Spleen (tissue), 11 donors: ENCODE data around the gene ZNF415. TPM values are rescaled to one million over a fixed set of nuclear protein-coding genes. Genes with fewer than 3 reads are reported as not detected.
A peak's percentile ranks its signal among the peaks of the same experiment; 100 is the strongest.

Experiments used
- DNase-seq: peaks from one replicate; pipeline ENCODE4 v3.0.0-alpha.2; 2020
- H3K27ac ChIP-seq, 8 donors: fragments of 200-600 bp; sonication (generic) in 7 of 8; 1 replicate in 4 of 8; 2 replicates in 4 of 8; pipeline versions ENCODE4 v1.5.0 to v1.8.0; 2016 to 2021; ENCODE audit warnings: inconsistent platforms in 4 of 8, mild to moderate bottlenecking in 4 of 8, moderate library complexity in 1 of 8
- H3K27me3 ChIP-seq, 7 donors: fragments of 200-600 bp; sonication (generic) in 6 of 7; replicated peaks in 1 of 7; 1 replicate in 4 of 7; 2 replicates in 3 of 7; pipeline versions ENCODE4 v1.5.0 to v1.8.0; 2016 to 2021; ENCODE audit warnings: inconsistent platforms in 3 of 7, mild to moderate bottlenecking in 1 of 7
- H3K36me3 ChIP-seq, 6 donors: fragments of 200-600 bp; sonication (generic) in 5 of 6; 1 replicate in 4 of 6; 2 replicates in 2 of 6; pipeline versions ENCODE4 v1.5.0 to v1.8.0; 2016 to 2021; ENCODE audit warnings: inconsistent platforms in 2 of 6
- H3K4me1 ChIP-seq, 6 donors: fragments of 200-600 bp; sonication (generic) in 5 of 6; 1 replicate in 3 of 6; 2 replicates in 3 of 6; pipeline versions ENCODE4 v1.5.0 to v1.8.0; 2016 to 2021; ENCODE audit warnings: inconsistent platforms in 3 of 6
- H3K4me3 ChIP-seq, 8 donors: fragments of 200-600 bp; sonication (generic) in 7 of 8; 1 replicate in 4 of 8; 2 replicates in 4 of 8; pipeline versions ENCODE4 v1.5.0 to v1.8.0; 2016 to 2021; ENCODE audit warnings: inconsistent platforms in 4 of 8, mild to moderate bottlenecking in 4 of 8, moderate library complexity in 2 of 8
- H3K9me3 ChIP-seq, 8 donors: fragments of 200-600 bp; sonication (generic) in 7 of 8; 1 replicate in 4 of 8; 2 replicates in 4 of 8; pipeline versions ENCODE4 v1.5.0 to v1.8.0; 2016 to 2021; ENCODE audit warnings: inconsistent platforms in 4 of 8
- POLR2A ChIP-seq, 3 donors: fragments of 450-650 bp; IDR thresholded peaks; one replicate each; pipeline ENCODE4 v1.5.1; 2017; ENCODE audit warnings: antibody characterized with exemption in 3 of 3, mild to moderate bottlenecking in 1 of 3
- POLR2AphosphoS5 ChIP-seq, 3 donors: sonication (generic); formaldehyde crosslinking; IDR thresholded peaks; one replicate each; pipeline ENCODE4 v1.5.1; 2017; ENCODE audit warnings: antibody characterized with exemption in 3 of 3
- WGBS, 5 donors: extraction: QIAGEN DNeasy Blood & Tissue Kit in 3 of 5; methylation state at CpG; one replicate each; pipeline versions ENCODE4 v1.1.5 to v1.1.7; 2013 to 2018; 5-methylcytosine and 5-hydroxymethylcytosine counted together
- intact Hi-C: fragments of 100-400 bp; cut with DNase I; formaldehyde crosslinking; loops from one replicate; pipeline ENCODE4 v1.15.0; 2023; ENCODE audit warnings: low total_unique reads
- polyA plus RNA-seq, 3 donors: library from polyadenylated mRNA; stranded (reverse); fragments of 200-250 nt; gene quantifications; one replicate each; pipeline ENCODE4 v1.2.1, GENCODE V29; 2013
- total RNA-seq, 7 donors: library from RNA; depleted of rRNA in 3 of 7; stranded (reverse); fragments of >200 nt in 3 of 7; fragmentation: NEBNext Ultra II Directional in 4 of 7; extraction: Animal tissue kit (Norgen Biotek cat#: 25700) in 4 of 7; gene quantifications; one replicate each; pipeline versions ENCODE4 v1.1.0 to v1.2.1, GENCODE V29; 2016 to 2021
- TF ChIP-seq, protein P1 (sequence below), 11 experiments: fragments of 200-600 bp in 7 of 11; fragments of 450-650 bp in 4 of 11; sonication (generic) in 4 of 11; IDR thresholded peaks in 8 of 11; conservative IDR thresholded peaks in 3 of 11; 1 replicate in 7 of 11; 2 replicates in 4 of 11; pipeline versions ENCODE4 v1.4.0 to v1.8.0; 2016 to 2021; ENCODE audit warnings: antibody characterized with exemption in 11 of 11, inconsistent platforms in 4 of 11, mild to moderate bottlenecking in 1 of 11
- donor health status: healthy with polysubstance abuse.
- donor health status: DM: no; HTN: no; CAD: no; lungs with moderate emphysema.
- donor health status: DM: no; HTN: no; CAD: no.
- donor health status: Bipolar disorder and iron deficiency.
- donor health status: healthy.
- donor health status: DM: no; HTN: no; CAD: no.
- donor health status: DM: yes; HTN: yes; CAD: no.

The ZNF415 gene
- total and polyA plus RNA-seq, 10 donors: 2.8 to 17.0 (median 9.6) TPM

GRCh38 chr19:53094754-53095575 is 37.7 kb downstream of the ZNF415 start:
- peak overlapping the region in 1 of 8 donors; percentile 21 for H3K4me3 ChIP-seq
- H3K27me3 ChIP-seq: no peaks in the 10 kb centered on the region
- DNase-seq: no peak
- peaks cover 0 to 88% (median 28%) of the 10 kb centered on the region in 6 donors for H3K36me3 ChIP-seq
- intact Hi-C loops: no loop called here
- TF ChIP-seq, protein P1, sequence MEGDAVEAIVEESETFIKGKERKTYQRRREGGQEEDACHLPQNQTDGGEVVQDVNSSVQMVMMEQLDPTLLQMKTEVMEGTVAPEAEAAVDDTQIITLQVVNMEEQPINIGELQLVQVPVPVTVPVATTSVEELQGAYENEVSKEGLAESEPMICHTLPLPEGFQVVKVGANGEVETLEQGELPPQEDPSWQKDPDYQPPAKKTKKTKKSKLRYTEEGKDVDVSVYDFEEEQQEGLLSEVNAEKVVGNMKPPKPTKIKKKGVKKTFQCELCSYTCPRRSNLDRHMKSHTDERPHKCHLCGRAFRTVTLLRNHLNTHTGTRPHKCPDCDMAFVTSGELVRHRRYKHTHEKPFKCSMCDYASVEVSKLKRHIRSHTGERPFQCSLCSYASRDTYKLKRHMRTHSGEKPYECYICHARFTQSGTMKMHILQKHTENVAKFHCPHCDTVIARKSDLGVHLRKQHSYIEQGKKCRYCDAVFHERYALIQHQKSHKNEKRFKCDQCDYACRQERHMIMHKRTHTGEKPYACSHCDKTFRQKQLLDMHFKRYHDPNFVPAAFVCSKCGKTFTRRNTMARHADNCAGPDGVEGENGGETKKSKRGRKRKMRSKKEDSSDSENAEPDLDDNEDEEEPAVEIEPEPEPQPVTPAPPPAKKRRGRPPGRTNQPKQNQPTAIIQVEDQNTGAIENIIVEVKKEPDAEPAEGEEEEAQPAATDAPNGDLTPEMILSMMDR (IDR thresholded peaks at IDR 0.05 in 8 of 11, conservative IDR thresholded peaks at IDR 0.05 in 3 of 11): no peak
- TF ChIP-seq POLR2AphosphoS5 (IDR thresholded peaks at IDR 0.05): peak in 2 of 3 donors; percentile 36 to 60
- peak overlapping the region in 7 of 8 donors; percentile 46 to 85 (median 76) for H3K27ac ChIP-seq
- peaks cover 4 to 75% (median 33%) of the 10 kb centered on the region in 6 donors for H3K4me1 ChIP-seq
- H3K9me3 ChIP-seq: peaks cover 0 to 4% (median 0%) of the 10 kb centered on the region in 8 donors
- 75 to 90% (median 80%) methylated on average over 26 to 29 of the region's 29 CpGs for WGBS, 5 donors

- Histone ChIP-seq H3K36me3 (peaks cover 0 to 88% (median 38%) of the 10 kb centered on the region in 6 donors), H3K4me1 (peaks cover 0 to 66% (median 26%) of the 10 kb centered on the region in 6 donors), H3K9me3 (peaks cover 0 to 2% (median 0%) of the 10 kb centered on the region in 8 donors), H3K4me3 (no peak overlapping the region), H3K27ac (peak overlapping the region in 5 of 8 donors; percentile 20 to 85 (median 76)), H3K27me3 (no peaks in the 10 kb centered on the region)
- WGBS, 5 donors: 0 to 98% (median 46%) methylated on average over 1 of the region's 1 CpG
- TF ChIP-seq POLR2AphosphoS5 (IDR thresholded peaks at IDR 0.05) (no peak), POLR2A (IDR thresholded peaks at IDR 0.05) (no peak)
- TF ChIP-seq, protein P1 (IDR thresholded peaks at IDR 0.05 in 8 of 11, conservative IDR thresholded peaks at IDR 0.05 in 3 of 11): no peak
- DNase-seq: no peak
- intact Hi-C loops: no loop called here
Observed at GRCh38 chr19:53092723-53093122, 40.0 kb downstream of the ZNF415 start.

DNA sequence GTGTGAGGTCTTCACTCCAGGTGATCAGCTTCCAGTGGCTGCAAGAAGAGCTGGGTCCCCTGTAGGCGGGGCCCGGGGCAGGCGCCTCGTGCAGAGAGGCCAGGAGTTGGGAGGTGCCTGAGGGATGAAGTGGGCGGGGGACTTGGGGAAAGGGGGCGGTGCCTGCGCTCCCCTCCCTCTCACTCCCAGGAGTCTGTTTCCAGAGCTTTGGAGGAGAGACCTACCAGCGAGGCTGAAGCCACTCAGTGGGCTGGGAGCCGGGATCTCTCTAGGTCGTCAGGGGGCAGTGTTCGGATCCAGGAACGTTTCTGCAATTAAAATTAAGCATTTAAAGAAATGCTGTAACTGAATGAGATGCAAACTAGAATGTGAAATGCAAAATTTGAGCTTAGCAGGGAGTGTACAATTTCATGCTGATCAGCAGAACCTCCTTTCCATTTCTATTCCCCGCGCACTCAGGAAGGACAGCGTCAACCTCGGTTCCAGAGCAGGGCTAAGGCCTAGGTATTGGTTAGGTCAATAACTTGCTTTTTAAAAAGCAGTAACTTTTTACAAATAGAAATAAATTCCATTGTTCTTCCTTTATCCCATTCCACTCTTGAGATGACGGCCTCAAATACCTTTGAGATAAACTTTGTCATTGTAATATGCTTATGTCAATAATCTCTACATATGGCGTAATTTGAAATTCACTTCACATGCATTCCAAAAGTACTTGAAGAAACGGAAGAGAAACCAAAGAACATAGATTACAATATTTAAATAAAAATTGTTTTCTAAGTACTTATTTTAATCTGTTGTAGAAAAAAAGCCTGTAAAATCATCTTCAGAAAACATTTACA is 41.1 kb downstream of the ZNF415 start:
- H3K9me3 ChIP-seq: no peaks in the 10 kb centered on the region
- peak overlapping the region in 5 of 8 donors; percentile 37 to 89 (median 78) for H3K27ac ChIP-seq
- DNase-seq: no peak
- peaks cover 0 to 64% (median 23%) of the 10 kb centered on the region in 6 donors for H3K4me1 ChIP-seq
- intact Hi-C loops: no loop called here
- TF ChIP-seq POLR2AphosphoS5 (IDR thresholded peaks at IDR 0.05) (peak in 2 of 3 donors; percentile 22 to 24), POLR2A (IDR thresholded peaks at IDR 0.05) (no peak)
- TF ChIP-seq, protein P1 (IDR thresholded peaks at IDR 0.05 in 8 of 11, conservative IDR thresholded peaks at IDR 0.05 in 3 of 11): no peak
- peaks cover 0 to 95% (median 42%) of the 10 kb centered on the region in 6 donors for H3K36me3 ChIP-seq
- no peaks in the 10 kb centered on the region for H3K27me3 ChIP-seq
- H3K4me3 ChIP-seq: no peak overlapping the region
- WGBS, 5 donors: 89 to 93% (median 91%) methylated on average over 19 of the region's 19 CpGs
